Measurements from ENCODE around the gene FKBP4. TPM values are rescaled to one million over a fixed set of nuclear protein-coding genes. Genes with fewer than 3 reads are reported as not detected.

FKBP4 gene
- total RNA-seq, 1 experiment from 2014 or later = 122 TPM

DNA sequence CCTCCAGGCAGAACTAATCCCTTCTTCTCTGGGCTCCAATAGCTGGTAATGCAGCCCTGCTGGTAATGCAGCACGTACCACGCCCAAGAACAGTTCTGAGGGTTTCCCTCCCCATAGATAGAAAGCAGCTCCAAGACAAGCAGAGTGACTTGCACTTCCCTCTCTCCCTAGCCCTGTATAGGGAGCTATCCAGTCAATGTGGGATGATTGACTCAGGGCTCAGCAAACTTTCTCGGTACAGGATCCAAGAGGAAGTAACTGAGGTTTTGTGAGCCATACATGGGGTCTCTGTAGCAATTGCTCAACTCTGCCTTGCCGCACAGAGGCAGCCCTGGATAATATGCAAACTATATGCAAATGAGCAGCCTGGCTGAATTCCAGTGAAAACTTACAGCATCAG, 15.5 kb upstream of the FKBP4 start:
- Mint-ChIP-seq H3K27ac (ENCODE audit: unreplicated experiment) (no peak overlapping the region), H3K4me3 (ENCODE audit: low read depth, unreplicated experiment) (no peak overlapping the region), H3K27me3 (ENCODE audit: unreplicated experiment) (peaks cover 89% of the 10 kb centered on the region), H3K4me1 (ENCODE audit: low read depth, unreplicated experiment) (peaks cover 10% of the 10 kb centered on the region), H3K36me3 (ENCODE audit: insufficient read depth, unreplicated experiment) (no peaks in the 10 kb centered on the region), H3K9me3 (ENCODE audit: low read depth, unreplicated experiment) (no peaks in the 10 kb centered on the region)
- no TSS peak for BruUV-seq (replicated peaks)
- intact Hi-C loops (cut with micrococcal nuclease; ENCODE audit: unreplicated experiment) = no loop called here
- peak; percentile 10 for DNase-seq
- CTCF ChIA-PET = no interaction called here
- TF ChIP-seq, protein P1, sequence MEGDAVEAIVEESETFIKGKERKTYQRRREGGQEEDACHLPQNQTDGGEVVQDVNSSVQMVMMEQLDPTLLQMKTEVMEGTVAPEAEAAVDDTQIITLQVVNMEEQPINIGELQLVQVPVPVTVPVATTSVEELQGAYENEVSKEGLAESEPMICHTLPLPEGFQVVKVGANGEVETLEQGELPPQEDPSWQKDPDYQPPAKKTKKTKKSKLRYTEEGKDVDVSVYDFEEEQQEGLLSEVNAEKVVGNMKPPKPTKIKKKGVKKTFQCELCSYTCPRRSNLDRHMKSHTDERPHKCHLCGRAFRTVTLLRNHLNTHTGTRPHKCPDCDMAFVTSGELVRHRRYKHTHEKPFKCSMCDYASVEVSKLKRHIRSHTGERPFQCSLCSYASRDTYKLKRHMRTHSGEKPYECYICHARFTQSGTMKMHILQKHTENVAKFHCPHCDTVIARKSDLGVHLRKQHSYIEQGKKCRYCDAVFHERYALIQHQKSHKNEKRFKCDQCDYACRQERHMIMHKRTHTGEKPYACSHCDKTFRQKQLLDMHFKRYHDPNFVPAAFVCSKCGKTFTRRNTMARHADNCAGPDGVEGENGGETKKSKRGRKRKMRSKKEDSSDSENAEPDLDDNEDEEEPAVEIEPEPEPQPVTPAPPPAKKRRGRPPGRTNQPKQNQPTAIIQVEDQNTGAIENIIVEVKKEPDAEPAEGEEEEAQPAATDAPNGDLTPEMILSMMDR (IDR thresholded peaks at IDR 0.05; ENCODE audit: unreplicated experiment) = no peak

DNA sequence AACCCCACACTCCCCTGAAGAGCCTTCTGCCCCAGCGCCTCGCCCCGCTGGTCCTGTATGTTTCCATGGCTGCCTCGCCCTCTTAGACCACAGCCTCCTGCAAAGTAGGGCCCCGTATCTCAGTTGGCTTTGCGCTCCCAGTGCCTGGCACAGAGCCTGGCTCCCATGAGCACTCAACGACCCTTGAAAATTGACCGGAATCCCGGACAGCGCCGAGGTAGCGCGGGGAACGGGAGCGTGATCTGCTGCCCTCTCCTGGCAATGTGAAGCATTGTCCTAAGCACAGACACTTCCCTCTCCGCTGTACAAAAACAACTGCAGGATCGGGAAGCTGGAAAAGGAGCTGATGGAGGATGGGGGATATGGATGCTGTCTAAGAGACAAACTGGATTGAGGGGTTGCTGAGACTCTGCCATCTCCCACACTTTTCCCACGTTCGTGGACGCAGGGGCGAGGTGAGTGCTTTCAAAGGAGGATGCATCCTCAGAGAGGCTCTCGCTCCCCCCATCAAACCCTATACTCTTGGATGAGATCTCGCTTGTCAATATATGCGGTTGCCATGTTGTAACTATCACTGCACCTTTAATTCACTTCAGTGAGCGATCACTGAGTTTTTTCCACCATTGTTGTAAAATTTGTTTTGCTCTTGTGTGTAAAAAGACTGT, 10.7 kb upstream of the FKBP4 start:
- intact Hi-C loops (cut with micrococcal nuclease; ENCODE audit: unreplicated experiment) = loop anchor here (1.0 kb wide), 2 partner anchors 45 to 101 kb away; no protein-coding TSS in a partner anchor
- CTCF ChIA-PET = interaction anchor here (0.7 to 2.5 kb wide), 6 partner anchors 12 to 161 kb away, joined by 3 to 20 read pairs (median 4); partner anchors contain the start of gene ITFG2
- no TSS peak for BruUV-seq (replicated peaks)
- TF ChIP-seq, protein P1 (IDR thresholded peaks at IDR 0.05; ENCODE audit: unreplicated experiment) = peak; percentile 60
- peaks cover 14% of the 10 kb centered on the region for H3K4me1 Mint-ChIP-seq (ENCODE audit: low read depth, unreplicated experiment)
- H3K36me3 Mint-ChIP-seq (ENCODE audit: insufficient read depth, unreplicated experiment) = no peaks in the 10 kb centered on the region
- DNase-seq = peak; percentile 65
- no peak overlapping the region for H3K27ac Mint-ChIP-seq (ENCODE audit: unreplicated experiment)
- H3K27me3 Mint-ChIP-seq (ENCODE audit: unreplicated experiment) = peaks cover 74% of the 10 kb centered on the region
- H3K9me3 Mint-ChIP-seq (ENCODE audit: low read depth, unreplicated experiment) = no peaks in the 10 kb centered on the region
- H3K4me3 Mint-ChIP-seq (ENCODE audit: low read depth, unreplicated experiment) = peak overlapping the region; percentile 60

DNA sequence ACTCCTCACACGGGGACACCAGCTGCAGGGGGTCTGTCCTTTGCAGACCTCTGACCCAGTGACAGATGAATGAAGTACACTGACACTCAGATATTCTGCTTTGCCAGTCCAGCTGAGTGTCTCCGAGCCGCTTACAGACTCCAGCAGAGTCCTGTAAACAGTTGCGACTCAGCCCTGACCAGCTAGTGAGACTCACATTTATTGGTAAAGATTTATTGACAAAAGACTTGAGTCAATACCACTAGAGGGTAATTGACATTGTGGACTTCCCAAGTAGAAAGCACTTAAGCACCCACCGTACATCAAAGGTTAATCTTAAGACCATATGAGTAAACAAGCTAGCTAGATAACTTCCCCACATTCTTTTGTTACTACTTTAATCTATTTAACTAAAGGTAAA, 9.8 kb upstream of the FKBP4 start:
- DNase-seq = no peak
- Mint-ChIP-seq H3K27ac (ENCODE audit: unreplicated experiment) (no peak overlapping the region), H3K9me3 (ENCODE audit: low read depth, unreplicated experiment) (no peaks in the 10 kb centered on the region), H3K36me3 (ENCODE audit: insufficient read depth, unreplicated experiment) (no peaks in the 10 kb centered on the region), H3K4me1 (ENCODE audit: low read depth, unreplicated experiment) (peaks cover 14% of the 10 kb centered on the region), H3K27me3 (ENCODE audit: unreplicated experiment) (peaks cover 72% of the 10 kb centered on the region), H3K4me3 (ENCODE audit: low read depth, unreplicated experiment) (no peak overlapping the region)
- BruUV-seq (replicated peaks) = no TSS peak
- CTCF ChIA-PET = interaction anchor here (1.0 to 2.5 kb wide), 2 partner anchors 44 to 45 kb away, joined by 3 to 20 read pairs; no protein-coding TSS in a partner anchor
- intact Hi-C loops (cut with micrococcal nuclease; ENCODE audit: unreplicated experiment) = no loop called here
- TF ChIP-seq, protein P1 (IDR thresholded peaks at IDR 0.05; ENCODE audit: unreplicated experiment) = no peak

DNA sequence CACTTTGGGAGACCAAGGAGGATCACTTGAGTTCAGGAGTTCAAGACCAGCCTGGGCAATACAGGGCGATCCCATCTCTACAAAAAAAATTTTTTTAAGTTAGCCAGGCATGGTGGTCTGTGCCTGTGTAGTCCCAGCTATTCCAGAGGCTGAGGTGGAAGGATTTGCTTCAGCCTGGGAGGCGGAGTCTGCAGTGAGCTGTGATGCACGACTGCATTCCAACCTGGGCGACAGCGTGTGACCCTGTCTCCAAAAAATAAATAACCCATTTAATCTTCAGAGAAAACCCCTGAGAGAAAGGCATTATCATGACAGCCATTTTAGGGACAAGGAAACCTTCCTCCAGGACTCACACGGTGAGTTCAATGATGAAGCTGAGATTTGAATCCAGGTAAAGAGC, 3.7 kb upstream of the FKBP4 start:
- BruUV-seq (replicated peaks) = no TSS peak
- CTCF ChIA-PET = no interaction called here
- intact Hi-C loops (cut with micrococcal nuclease; ENCODE audit: unreplicated experiment) = no loop called here

More for the DNA sequence above, 3.7 kb upstream of the FKBP4 start:
- DNase-seq = no peak
- H3K4me1 Mint-ChIP-seq (ENCODE audit: low read depth, unreplicated experiment) = no peaks in the 10 kb centered on the region
- H3K27ac Mint-ChIP-seq (ENCODE audit: unreplicated experiment) = no peak overlapping the region
- H3K4me3 Mint-ChIP-seq (ENCODE audit: low read depth, unreplicated experiment) = no peak overlapping the region
- peaks cover 48% of the 10 kb centered on the region for H3K27me3 Mint-ChIP-seq (ENCODE audit: unreplicated experiment)
- no peaks in the 10 kb centered on the region for H3K9me3 Mint-ChIP-seq (ENCODE audit: low read depth, unreplicated experiment)
- TF ChIP-seq, protein P1 (IDR thresholded peaks at IDR 0.05; ENCODE audit: unreplicated experiment) = no peak
- H3K36me3 Mint-ChIP-seq (ENCODE audit: insufficient read depth, unreplicated experiment) = peaks cover 17% of the 10 kb centered on the region
